GM19324 (cell line): ENCODE results near the gene NQO1.

Experiments used
- ATAC-seq: cut with Tn5 transposase; IDR thresholded peaks from one replicate; pipeline ENCODE4 v1.9.1; 2021; ENCODE audit warnings: mild to moderate bottlenecking, moderate library complexity; ENCODE audit not compliant: unreplicated experiment, low FRiP score

NQO1 gene

GRCh38 chr16:69707920-69708683 lies 18.3 kb downstream of the NQO1 start:
- no peak for ATAC-seq

GRCh38 chr16:69706975-69707340 lies 19.4 kb downstream of the NQO1 start:
- no peak for ATAC-seq

- no peak for ATAC-seq
Measured at GRCh38 chr16:69706256-69706974, 19.9 kb downstream of the NQO1 start.

- ATAC-seq, result no peak
Measured at GRCh38 chr16:69703638-69704037, 22.7 kb downstream of the NQO1 start.

- no peak for ATAC-seq
Measured at GRCh38 chr16:69701866-69702265, 24.5 kb downstream of the NQO1 start.

GRCh38 chr16:69701452-69701851 lies 24.9 kb downstream of the NQO1 start:
- ATAC-seq, result no peak

- ATAC-seq, result no peak
Measured at GRCh38 chr16:69699915-69700314, 26.4 kb downstream of the NQO1 start.

- ATAC-seq, result no peak
Measured at GRCh38 chr16:69698404-69698803, 28.0 kb downstream of the NQO1 start.

- no peak for ATAC-seq
Measured at GRCh38 chr16:69693916-69694315, 32.4 kb downstream of the NQO1 start.

- ATAC-seq, result no peak
Measured at GRCh38 chr16:69691980-69692911, 34.1 kb downstream of the NQO1 start.

- no peak for ATAC-seq
Measured at GRCh38 chr16:69688589-69688988, 37.8 kb downstream of the NQO1 start.

- no peak for ATAC-seq
Measured at GRCh38 chr16:69680358-69680757, 46.0 kb downstream of the NQO1 start.

- no peak for ATAC-seq
Measured at GRCh38 chr16:69672998-69673713, 53.2 kb downstream of the NQO1 start.

- no peak for ATAC-seq
Measured at GRCh38 chr16:69672315-69672997, 53.9 kb downstream of the NQO1 start.

GRCh38 chr16:69669577-69669976 lies 56.8 kb downstream of the NQO1 start:
- no peak for ATAC-seq

GRCh38 chr16:69663846-69664245 lies 62.5 kb downstream of the NQO1 start:
- no peak for ATAC-seq

GRCh38 chr16:69662901-69663300 lies 63.5 kb downstream of the NQO1 start:
- ATAC-seq, result no peak

- ATAC-seq, result no peak
Measured at GRCh38 chr16:69660166-69660565, 66.2 kb downstream of the NQO1 start.
